HepG2 (cell line): ENCODE data around the gene SAE1.

Source experiments
- CTCF ChIP-seq: sonication (generic); formaldehyde crosslinking; IDR thresholded peaks from 2 replicates; pipeline ENCODE4 v1.5.0; 2020; ENCODE audit warnings: mild to moderate bottlenecking, missing genetic modification reagents, moderate library complexity
- NFATC3 ChIP-seq: sonication (generic); formaldehyde crosslinking; IDR thresholded peaks from 2 replicates; pipeline ENCODE4 v1.5.1; 2020; ENCODE audit warnings: mild to moderate bottlenecking, missing genetic modification reagents
- PHF8 ChIP-seq: sonication (generic); formaldehyde crosslinking; IDR thresholded peaks from 2 replicates; pipeline ENCODE4 v1.5.0; 2020; ENCODE audit warnings: missing genetic modification reagents
- SMC3 ChIP-seq: IDR thresholded peaks from 2 replicates; pipeline ENCODE4 v1.6.1; 2011; ENCODE audit warnings: low read length, improper control_type of control experiment
- ZNF142 ChIP-seq: sonication (generic); formaldehyde crosslinking; IDR thresholded peaks from 2 replicates; pipeline ENCODE4 v1.4.0; 2020; ENCODE audit warnings: missing genetic modification reagents
- ZNF501 ChIP-seq: sonication (generic); formaldehyde crosslinking; IDR thresholded peaks from 2 replicates; pipeline ENCODE4 v1.5.1; 2020; ENCODE audit warnings: mild to moderate bottlenecking, moderate library complexity, missing genetic modification reagents

- TF ChIP-seq SMC3 (no peak), PHF8 (no peak), CTCF (no peak), NFATC3 (no peak), ZNF142 (no peak), ZNF501 (no peak)
Measured at GRCh38 chr19:47256693-47257410, 126.2 kb downstream of the SAE1 start.
